PFSK-1 (cell line): Measurements from ENCODE around the gene ZNF485.

Experiments
- FOXP2 ChIP-seq: optimal IDR thresholded peaks from 2 replicates; pipeline ENCODE3; 2011; ENCODE audit warnings: borderline replicate concordance, control low read depth, inconsistent platforms; ENCODE audit not compliant: insufficient read depth; ENCODE audit errors: extremely low read length, extremely low read depth
- POLR2AphosphoS5 ChIP-seq: IDR thresholded peaks from 2 replicates; pipeline ENCODE4 v1.6.1; 2012; ENCODE audit warnings: low read depth, mild to moderate bottlenecking, control low read depth, low read length, moderate library complexity
- REST ChIP-seq, 2 experiments: IDR thresholded peaks; 2 replicates each; pipeline versions ENCODE4 v1.6.1 to v1.8.0; 2011 to 2012; ENCODE audit warnings: low read depth in 2 of 2, low read length in 2 of 2, control low read depth in 1 of 2, inconsistent platforms in 1 of 2, mild to moderate bottlenecking in 1 of 2, moderate library complexity in 1 of 2; ENCODE audit not compliant: insufficient read depth in 1 of 2
- SIN3A ChIP-seq: IDR thresholded peaks from 2 replicates; pipeline ENCODE4 v1.6.1; 2012; ENCODE audit warnings: mild to moderate bottlenecking, low read length, moderate library complexity, borderline replicate concordance; ENCODE audit not compliant: insufficient read depth
- TAF1 ChIP-seq: IDR thresholded peaks from 2 replicates; pipeline ENCODE4 v1.6.1; 2012; ENCODE audit warnings: low read length, control low read depth, borderline replicate concordance; ENCODE audit not compliant: insufficient read depth

The ZNF485 gene

DNA sequence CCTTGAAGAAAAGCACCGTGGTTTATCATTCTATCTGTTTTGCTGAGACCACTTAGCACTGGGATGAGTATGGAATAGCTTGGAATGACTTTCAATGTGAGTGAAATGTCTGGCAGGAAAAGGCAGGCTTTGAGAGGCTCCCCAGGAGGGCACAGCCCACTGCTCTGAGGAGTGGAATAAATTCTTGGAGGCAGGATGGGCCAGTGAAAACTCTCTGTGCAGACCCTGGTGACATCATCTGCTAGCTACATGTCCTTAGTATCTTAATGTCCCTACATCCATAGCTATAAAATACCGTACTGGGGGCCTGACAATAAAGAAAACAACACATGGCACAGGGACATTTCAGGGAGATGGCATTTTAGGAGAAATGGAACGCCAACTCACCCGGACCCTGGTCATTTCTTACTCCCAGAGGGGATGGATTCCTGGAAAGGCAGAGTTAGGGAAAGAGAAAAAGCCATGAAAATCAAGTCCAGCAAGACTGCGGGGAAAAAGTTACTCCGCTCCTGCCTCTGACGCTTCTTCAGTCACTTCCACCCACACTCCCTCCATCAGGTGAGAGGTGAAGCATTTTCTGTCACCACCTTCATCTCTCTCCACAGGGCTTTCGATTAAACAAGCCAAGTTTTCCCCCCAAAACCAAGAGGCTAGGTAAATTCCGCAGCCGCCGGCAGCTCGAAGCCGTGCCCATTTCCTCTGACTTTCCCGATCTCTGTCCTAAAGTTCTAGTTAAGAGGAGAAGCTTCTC is 32.8 kb upstream of the ZNF485 start:
- TF ChIP-seq REST (IDR thresholded peaks at IDR 0.05; ENCODE audit: insufficient read depth in 1 of 2, low read depth in 2 of 2, low read length in 2 of 2) = no peak
- TF ChIP-seq SIN3A = no peak
- no peak for TF ChIP-seq FOXP2
- TF ChIP-seq POLR2AphosphoS5 = no peak
- TF ChIP-seq TAF1 = no peak

GRCh38 chr10:43574001-43574892 is 32.0 kb upstream of the ZNF485 start, which contains the start of gene ZNF239:
TSS of gene ZNF239 (minus strand) at chr10:43574616. CDS start at chr10:43558079, 16,537 bp downstream.
- TF ChIP-seq POLR2AphosphoS5 (no peak), REST (IDR thresholded peaks at IDR 0.05; ENCODE audit: insufficient read depth in 1 of 2, low read depth in 2 of 2, low read length in 2 of 2) (no peak), FOXP2 (no peak), TAF1 (no peak), SIN3A (no peak)

- TF ChIP-seq FOXP2 = no peak
- no peak for TF ChIP-seq POLR2AphosphoS5
- no peak for TF ChIP-seq SIN3A
- no peak for TF ChIP-seq REST (IDR thresholded peaks at IDR 0.05; ENCODE audit: insufficient read depth in 1 of 2, low read depth in 2 of 2, low read length in 2 of 2)
- no peak for TF ChIP-seq TAF1
Observed at GRCh38 chr10:43574906-43575305, 31.3 kb upstream of the ZNF485 start.

DNA sequence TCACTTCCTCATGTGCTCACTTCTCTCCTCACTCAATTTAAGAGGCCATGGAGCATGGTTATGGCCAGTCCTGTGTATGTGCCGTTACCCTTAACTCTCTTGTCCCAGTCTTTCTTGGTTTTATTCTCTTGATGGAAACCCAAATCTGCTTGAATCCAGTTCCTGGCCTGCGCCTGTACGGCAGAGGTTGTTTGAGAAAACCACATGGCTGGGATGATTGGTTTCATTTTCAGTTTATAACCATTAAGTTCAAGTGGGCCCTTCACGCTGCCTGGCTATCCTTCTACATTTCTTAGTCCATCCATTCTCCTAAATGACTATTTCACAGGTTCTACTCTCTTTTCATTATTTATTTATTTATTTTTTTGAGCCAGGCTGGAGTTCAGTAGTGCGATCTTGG is 30.2 kb upstream of the ZNF485 start:
- TF ChIP-seq REST (IDR thresholded peaks at IDR 0.05; ENCODE audit: insufficient read depth in 1 of 2, low read depth in 2 of 2, low read length in 2 of 2) = no peak
- no peak for TF ChIP-seq TAF1
- TF ChIP-seq FOXP2 = no peak
- no peak for TF ChIP-seq POLR2AphosphoS5
- TF ChIP-seq SIN3A = no peak
